Activated CD4-positive, CD25-positive, alpha-beta regulatory T cell treated with anti-CD3 and anti-CD28 coated beads, Interleukin-2, amount 50 U/mL, for 24 hours (primary cell): ENCODE data around the gene SCAMP2.
"Not testable (repeated sequence)": the region's sequence is repeated elsewhere in the genome, so short reads cannot be mapped to it uniquely, and the experiment has no call there.

ENCODE experiments used
- ATAC-seq, 2 donors: fragments of 150-1000 bp; cut with Tn5 transposase; one replicate each; pipeline ENCODE4 v1.10.0; 2021; ENCODE audit warnings: mild to moderate bottlenecking in 1 of 2, moderate library complexity in 1 of 2

SCAMP2 gene, protein sequence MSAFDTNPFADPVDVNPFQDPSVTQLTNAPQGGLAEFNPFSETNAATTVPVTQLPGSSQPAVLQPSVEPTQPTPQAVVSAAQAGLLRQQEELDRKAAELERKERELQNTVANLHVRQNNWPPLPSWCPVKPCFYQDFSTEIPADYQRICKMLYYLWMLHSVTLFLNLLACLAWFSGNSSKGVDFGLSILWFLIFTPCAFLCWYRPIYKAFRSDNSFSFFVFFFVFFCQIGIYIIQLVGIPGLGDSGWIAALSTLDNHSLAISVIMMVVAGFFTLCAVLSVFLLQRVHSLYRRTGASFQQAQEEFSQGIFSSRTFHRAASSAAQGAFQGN

GRCh38 chr15:74873036-74873755 is at the start of gene SCAMP2:
TSS of gene SCAMP2 (minus strand) at chr15:74873365. CDS start at chr15:74873255, 110 bp downstream.
- peak; percentile 93 to 95 for ATAC-seq

- no peak for ATAC-seq
These were observed 47.3 kb upstream of the SCAMP2 start for GRCh38 chr15:74920456-74920855.

DNA sequence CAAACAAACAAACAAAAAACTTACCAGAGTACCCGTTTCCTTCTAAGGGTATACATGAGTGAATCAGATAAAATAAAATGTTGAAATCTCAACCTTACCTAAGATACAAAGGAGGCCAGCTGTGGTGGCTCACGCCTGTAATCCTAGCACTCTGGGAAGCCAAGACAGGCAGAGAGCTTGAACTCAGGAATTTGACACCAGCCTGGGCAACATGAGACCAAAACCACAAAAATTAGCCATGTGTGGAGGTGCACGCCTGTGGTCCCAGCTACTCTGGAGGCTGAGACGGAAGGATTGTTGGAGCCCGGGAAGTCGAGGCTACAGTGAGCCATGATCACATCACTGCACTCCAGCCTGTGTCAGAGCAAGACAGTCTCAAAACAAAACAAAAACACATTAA is 44.5 kb upstream of the SCAMP2 start:
- ATAC-seq = no peak

- ATAC-seq = not testable (repeated sequence)
These were observed 40.6 kb upstream of the SCAMP2 start for GRCh38 chr15:74913799-74914198.

DNA sequence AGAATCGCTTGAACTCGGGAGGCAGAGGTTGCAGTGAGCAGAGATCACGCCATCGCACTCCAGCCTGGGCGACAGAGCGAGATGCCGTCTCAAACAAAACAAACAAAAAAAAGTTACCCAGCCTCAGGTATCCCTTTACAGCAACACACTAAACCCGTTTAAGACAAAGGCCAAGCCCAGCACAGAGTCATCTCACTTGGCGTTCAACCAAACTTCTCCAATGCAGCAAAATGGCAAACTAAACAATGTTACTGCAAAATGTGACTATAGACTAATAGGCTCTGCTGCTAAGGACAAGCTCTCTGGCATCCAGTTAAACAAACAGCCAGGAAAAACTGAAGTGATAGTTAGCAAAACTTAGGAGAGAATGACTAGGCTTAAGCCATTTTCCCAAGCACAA is 39.9 kb upstream of the SCAMP2 start:
- ATAC-seq = no peak

- ATAC-seq = no peak
These were observed 35.5 kb upstream of the SCAMP2 start for GRCh38 chr15:74908635-74909034.

GRCh38 chr15:74907163-74907870 is 34.2 kb upstream of the SCAMP2 start:
- ATAC-seq = peak; percentile 16 to 20

DNA sequence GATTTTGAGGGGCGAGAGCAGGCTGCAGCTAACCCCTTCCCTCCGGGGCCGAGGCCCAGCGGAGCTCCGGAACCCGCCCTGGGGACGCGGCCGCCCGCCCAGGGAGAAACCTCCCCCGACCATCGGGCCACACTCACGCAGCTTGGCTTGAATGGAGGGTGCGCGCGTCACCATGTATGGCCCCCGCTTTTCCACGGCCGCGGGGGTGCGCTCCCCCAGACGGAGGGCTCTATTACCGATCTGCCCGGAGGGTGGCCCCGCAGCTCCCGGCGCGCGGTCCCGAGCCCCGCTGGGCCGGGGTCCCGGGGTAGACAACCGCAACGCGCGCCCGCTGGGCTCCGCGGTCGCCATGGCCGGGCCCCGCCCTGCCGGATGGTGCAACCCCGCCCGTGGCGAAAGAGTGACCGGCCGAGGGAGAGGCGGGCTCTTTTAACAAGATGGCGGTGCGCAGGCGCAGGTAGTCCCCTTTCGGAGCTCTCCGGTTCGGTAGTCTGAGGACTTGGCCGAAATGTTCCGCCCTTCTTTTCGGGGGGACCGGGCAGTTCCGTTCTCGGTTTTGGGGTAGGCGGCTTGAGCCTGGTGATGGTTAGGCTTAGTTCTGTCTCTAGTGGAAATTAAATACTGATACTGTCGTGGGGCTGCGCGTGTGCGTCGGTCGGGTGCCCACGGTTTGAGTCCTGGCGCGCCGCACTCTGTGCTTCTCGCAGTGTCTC is 33.4 kb upstream of the SCAMP2 start, which contains the start of gene FAM219B:
FAM219B (minus strand) TSS at position 402 of the 713 bp plus-strand sequence; CDS start at position 351, 51 bp downstream.
- peak; percentile 84 to 87 for ATAC-seq

- peak; percentile 15 to 31 for ATAC-seq
These were observed 32.9 kb upstream of the SCAMP2 start for GRCh38 chr15:74906067-74906449.

- no peak for ATAC-seq
These were observed 31.1 kb upstream of the SCAMP2 start for GRCh38 chr15:74904190-74904805.

- ATAC-seq = no peak
These were observed 30.5 kb upstream of the SCAMP2 start for GRCh38 chr15:74903676-74904075.

- no peak for ATAC-seq
These were observed 29.3 kb upstream of the SCAMP2 start for GRCh38 chr15:74902295-74903075.

- peak; percentile 34 to 42 for ATAC-seq
These were observed 28.5 kb upstream of the SCAMP2 start for GRCh38 chr15:74901612-74902063.

DNA sequence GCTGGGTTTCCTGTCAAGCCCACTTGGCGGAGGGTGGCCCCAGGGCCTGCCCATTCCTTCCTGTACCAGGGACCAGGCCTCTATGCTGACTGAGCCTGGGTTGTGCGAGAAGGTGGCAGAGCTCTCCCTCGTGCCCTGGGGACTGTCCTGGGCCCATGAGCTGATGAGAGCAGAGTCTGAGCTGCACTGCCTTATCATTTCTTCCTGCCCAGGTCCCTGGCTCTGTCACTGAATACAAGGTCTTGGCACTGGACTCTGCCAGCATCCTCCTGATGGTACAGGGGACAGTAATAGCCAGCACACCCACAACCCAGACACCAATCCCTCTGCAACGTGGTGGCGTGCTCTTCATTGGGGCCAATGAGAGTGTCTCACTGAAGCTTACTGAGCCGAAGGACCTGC is 24.1 kb upstream of the SCAMP2 start:
- no peak for ATAC-seq

DNA sequence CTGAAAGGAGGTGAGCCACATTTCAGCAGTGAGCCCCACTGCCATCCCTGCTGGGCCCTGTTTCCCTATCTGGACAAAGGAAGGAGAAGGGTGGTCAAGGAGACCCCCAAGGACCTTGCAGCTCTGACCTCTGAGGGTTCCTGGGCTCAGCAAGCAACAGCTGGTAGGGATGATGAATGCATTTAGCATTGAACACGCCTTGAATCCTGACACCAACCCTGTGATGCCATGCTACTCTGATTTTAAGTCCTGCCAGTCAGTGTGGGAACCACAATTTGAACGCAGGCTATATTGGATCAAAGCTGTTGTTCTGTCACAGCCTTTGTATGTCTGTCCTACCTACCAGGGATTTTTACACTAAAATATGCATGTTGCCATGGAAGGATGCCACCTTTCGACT is 23.2 kb upstream of the SCAMP2 start:
- no peak for ATAC-seq

- no peak for ATAC-seq
These were observed 22.7 kb upstream of the SCAMP2 start for GRCh38 chr15:74895830-74896229.

GRCh38 chr15:74894383-74894782 is 21.2 kb upstream of the SCAMP2 start:
- not testable (repeated sequence) for ATAC-seq

DNA sequence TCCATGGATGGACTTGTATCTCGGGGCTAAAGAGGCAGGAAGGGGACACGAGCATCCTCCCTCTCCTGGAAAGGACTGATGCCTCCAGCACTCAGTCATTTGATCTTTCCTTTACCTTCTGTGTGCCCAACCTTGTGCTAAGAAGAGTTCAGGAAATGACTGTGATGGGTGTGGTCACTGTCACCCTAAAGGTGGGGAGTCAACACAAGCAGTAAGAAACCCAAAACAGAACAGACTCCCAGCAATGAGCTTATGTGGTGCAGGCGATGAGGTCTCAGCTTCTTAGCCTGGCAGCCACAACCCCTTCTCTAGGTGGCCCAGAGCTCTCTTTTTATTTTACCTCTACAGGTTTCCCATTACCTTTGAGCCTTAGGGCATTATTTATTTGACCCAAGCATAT is 20.5 kb upstream of the SCAMP2 start:
- peak; percentile 36 to 38 for ATAC-seq

DNA sequence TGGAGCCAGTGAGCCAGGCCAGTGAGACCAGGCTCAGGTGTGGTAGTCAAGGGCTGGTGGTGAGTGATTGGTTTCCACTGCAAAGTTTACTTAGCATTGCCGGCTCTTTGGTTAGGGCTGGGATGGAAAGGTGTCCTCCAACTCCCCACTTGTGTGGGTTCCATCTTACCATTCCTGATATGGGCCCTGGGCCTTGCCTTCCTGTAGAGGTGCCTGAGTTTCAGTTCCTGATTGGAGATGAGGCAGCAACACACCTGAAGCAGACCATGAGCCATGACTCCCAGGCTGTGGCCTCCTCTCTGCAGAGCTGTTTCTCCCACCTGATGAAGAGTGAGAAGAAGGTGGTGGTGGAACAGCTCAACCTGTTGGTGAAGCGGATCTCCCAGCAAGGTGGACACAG is 19.8 kb upstream of the SCAMP2 start:
- ATAC-seq = no peak

DNA sequence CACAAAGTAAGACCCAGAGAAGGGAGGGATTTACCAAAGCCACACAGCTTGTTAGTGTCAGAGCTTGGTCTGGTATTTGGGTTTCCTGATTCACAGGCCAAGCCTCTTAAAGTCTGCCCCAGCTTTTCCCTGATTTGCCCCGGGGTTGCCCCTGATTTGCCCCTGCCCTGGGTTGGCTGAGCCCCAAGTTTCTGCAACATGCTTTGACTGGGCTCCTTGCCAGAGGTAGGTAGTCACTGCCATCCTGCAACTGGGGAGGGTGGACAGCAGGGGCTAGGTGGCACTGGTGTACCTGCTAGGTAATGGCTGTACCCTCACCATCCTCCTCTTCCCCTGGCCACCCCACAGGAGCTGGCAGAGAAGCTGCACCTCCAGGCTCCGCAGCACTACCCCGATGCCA is 19.1 kb upstream of the SCAMP2 start:
- ATAC-seq = no peak

GRCh38 chr15:74891469-74891868 is 18.3 kb upstream of the SCAMP2 start:
- ATAC-seq = no peak

- no peak for ATAC-seq
These were observed 17.4 kb upstream of the SCAMP2 start for GRCh38 chr15:74890665-74890960.
